ENCODE results near the gene MAPK9. TPM values are rescaled to one million over a fixed set of nuclear protein-coding genes. Genes with fewer than 3 reads are reported as not detected.
A peak's percentile ranks its signal among the peaks of the same experiment; 100 is the strongest.

MAPK9 gene
- total RNA-seq, result 22.9 TPM

- DNase-seq (ENCODE audit: low read depth in 2 of 3, low spot score in 2 of 3), result peak; percentile 73 to 87 (median 85)
Measured at GRCh38 chr5:180291943-180292831, at the start of gene MAPK9. Gene MAPK9, minus strand, starts transcription at chr5:180292083. Its CDS starts 11,522 bp downstream, at chr5:180280561.

- DNase-seq (ENCODE audit: low read depth in 2 of 3, low spot score in 2 of 3), result no peak
Measured at GRCh38 chr5:180341595-180341994, 49.7 kb upstream of the MAPK9 start.

GRCh38 chr5:180340856-180341255 lies 49.0 kb upstream of the MAPK9 start:
- no peak for DNase-seq (ENCODE audit: low read depth in 2 of 3, low spot score in 2 of 3)

GRCh38 chr5:180339583-180340183 lies 47.8 kb upstream of the MAPK9 start:
- no peak for DNase-seq (ENCODE audit: low read depth in 2 of 3, low spot score in 2 of 3)

GRCh38 chr5:180338001-180338707 lies 46.3 kb upstream of the MAPK9 start:
- no peak for DNase-seq (ENCODE audit: low read depth in 2 of 3, low spot score in 2 of 3)

- DNase-seq (ENCODE audit: low read depth in 2 of 3, low spot score in 2 of 3), result no peak
Measured at GRCh38 chr5:180336234-180337020, 44.5 kb upstream of the MAPK9 start.

- no peak for DNase-seq (ENCODE audit: low read depth in 2 of 3, low spot score in 2 of 3)
Measured at GRCh38 chr5:180335614-180336233, 43.8 kb upstream of the MAPK9 start.

- no peak for DNase-seq (ENCODE audit: low read depth in 2 of 3, low spot score in 2 of 3)
Measured at GRCh38 chr5:180334751-180335613, 43.1 kb upstream of the MAPK9 start.

- DNase-seq (ENCODE audit: low read depth in 2 of 3, low spot score in 2 of 3), result no peak
Measured at GRCh38 chr5:180334176-180334575, 42.3 kb upstream of the MAPK9 start.

- DNase-seq (ENCODE audit: low read depth in 2 of 3, low spot score in 2 of 3), result no peak
Measured at GRCh38 chr5:180333661-180334060, 41.8 kb upstream of the MAPK9 start.

GRCh38 chr5:180332861-180333260 lies 41.0 kb upstream of the MAPK9 start:
- no peak for DNase-seq (ENCODE audit: low read depth in 2 of 3, low spot score in 2 of 3)

- no peak for DNase-seq (ENCODE audit: low read depth in 2 of 3, low spot score in 2 of 3)
Measured at GRCh38 chr5:180332051-180332517, 40.2 kb upstream of the MAPK9 start.

- no peak for DNase-seq (ENCODE audit: low read depth in 2 of 3, low spot score in 2 of 3)
Measured at GRCh38 chr5:180331647-180331950, 39.7 kb upstream of the MAPK9 start.

- DNase-seq (ENCODE audit: low read depth in 2 of 3, low spot score in 2 of 3), result no peak
Measured at GRCh38 chr5:180330810-180331646, 39.1 kb upstream of the MAPK9 start.

- DNase-seq (ENCODE audit: low read depth in 2 of 3, low spot score in 2 of 3), result no peak
Measured at GRCh38 chr5:180330270-180330648, 38.4 kb upstream of the MAPK9 start.

GRCh38 chr5:180329606-180330269 lies 37.9 kb upstream of the MAPK9 start:
- no peak for DNase-seq (ENCODE audit: low read depth in 2 of 3, low spot score in 2 of 3)

GRCh38 chr5:180329138-180329435 lies 37.2 kb upstream of the MAPK9 start:
- DNase-seq (ENCODE audit: low read depth in 2 of 3, low spot score in 2 of 3), result no peak
